Activated CD4-positive, alpha-beta T cell treated with anti-CD3 and anti-CD28 coated beads for 36 hours (primary cell): ENCODE measurements around the gene RAD51B. TPM values are rescaled to one million over a fixed set of nuclear protein-coding genes. Genes with fewer than 3 reads are reported as not detected.
A peak's percentile ranks its signal among the peaks of the same experiment; 100 is the strongest.

Experiments
- ATAC-seq: fragments of 200-7000 bp; cut with Tn5 transposase; one replicate; pipeline ENCODE4 v1.10.0; 2021; ENCODE audit warnings: mild to moderate bottlenecking, moderate library complexity
- CTCF ChIA-PET: fragments of 350-600 bp; sonication (Branson Sonifier 250); formaldehyde crosslinking; loops from one replicate; lab custom pipeline; 2021; ENCODE audit warnings: antibody characterized with exemption; lab: Charles Lee
- POLR2A ChIA-PET: fragments of 350-600 bp; sonication (Branson Sonifier 250); formaldehyde crosslinking; loops from one replicate; lab custom pipeline; 2021; ENCODE audit warnings: antibody characterized with exemption, inconsistent platforms; lab: Charles Lee
- DNase-seq: peaks from one replicate; pipeline ENCODE4 v3.0.0-alpha.2; 2020
- H3K27ac Mint-ChIP-seq: one replicate; pipeline ENCODE4 v1.8.0; 2021; ENCODE audit warnings: mixed read lengths
- H3K27me3 Mint-ChIP-seq: one replicate; pipeline ENCODE4 v1.8.0; 2021; ENCODE audit warnings: mixed read lengths
- H3K36me3 Mint-ChIP-seq: one replicate; pipeline ENCODE4 v1.8.0; 2021; ENCODE audit warnings: low read depth, mixed read lengths
- H3K4me1 Mint-ChIP-seq: one replicate; pipeline ENCODE4 v1.8.0; 2021; ENCODE audit warnings: mixed read lengths
- H3K4me3 Mint-ChIP-seq: one replicate; pipeline ENCODE4 v1.8.0; 2021; ENCODE audit warnings: mild to moderate bottlenecking, moderate library complexity, mixed read lengths
- H3K9me3 Mint-ChIP-seq: one replicate; pipeline ENCODE4 v1.8.0; 2021; ENCODE audit warnings: low read depth, mixed read lengths
- intact Hi-C, 2 experiments: fragments of 100-400 bp; cut with DNase I in 1 of 2; cut with micrococcal nuclease in 1 of 2; formaldehyde crosslinking; loops; one replicate each; pipeline versions ENCODE4 v1.14.2 to v1.15.1; 2022 to 2024; cut with DNase I, micrococcal nuclease
- total RNA-seq, 2 experiments: library from RNA; stranded (reverse); gene quantifications; one replicate each; pipeline ENCODE4 v1.2.3, GENCODE V29; 2021

The RAD51B gene
- total RNA-seq, 2 experiments from 2014 or later = 26.4 to 39.9 TPM

DNA sequence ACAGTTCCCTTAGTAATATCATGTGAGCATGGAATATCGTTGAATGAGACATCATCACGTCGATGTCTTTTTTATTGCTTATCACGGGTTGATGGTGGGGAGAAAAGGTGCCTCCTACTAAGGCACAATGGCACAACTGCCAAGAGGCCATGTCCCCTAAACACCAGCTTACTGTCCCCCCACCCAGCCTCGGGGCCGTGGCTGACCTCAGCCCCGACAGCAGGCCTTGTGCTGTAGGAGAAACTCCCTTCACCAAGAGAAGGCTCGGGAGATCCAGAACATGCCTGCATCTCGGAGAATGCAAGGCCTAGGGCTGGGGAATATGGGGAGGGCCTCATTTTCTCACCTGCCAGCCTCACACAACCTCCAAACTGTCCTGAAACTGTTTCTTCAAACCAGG is 950.5 kb downstream of the RAD51B start:
- Mint-ChIP-seq H3K36me3 (no peaks in the 10 kb centered on the region), H3K27me3 (no peaks in the 10 kb centered on the region), H3K4me3 (no peak overlapping the region), H3K27ac (no peak overlapping the region), H3K4me1 (peaks cover 57% of the 10 kb centered on the region), H3K9me3 (peaks cover 8% of the 10 kb centered on the region)
- intact Hi-C loops = no loop called here
- ChIA-PET POLR2A (no interaction called here), CTCF (interaction anchor here (0.6 to 1.0 kb wide), 2 partner anchors 8 to 19 kb away, joined by 3 read pairs; no protein-coding TSS in a partner anchor)
- ATAC-seq = no peak
- DNase-seq = no peak

- Mint-ChIP-seq H3K9me3 (peaks cover 10% of the 10 kb centered on the region), H3K4me1 (peaks cover 57% of the 10 kb centered on the region), H3K27ac (peak overlapping the region; percentile 84), H3K4me3 (no peak overlapping the region), H3K36me3 (peaks cover 2% of the 10 kb centered on the region), H3K27me3 (no peaks in the 10 kb centered on the region)
- ChIA-PET POLR2A (no interaction called here), CTCF (interaction anchor here (0.6 to 6.2 kb wide), 4 partner anchors 9 to 343 kb away, joined by 3 to 38 read pairs (median 4); no protein-coding TSS in a partner anchor)
- intact Hi-C loops = no loop called here
- DNase-seq = no peak
- peak; percentile 50 for ATAC-seq
These were observed 951.1 kb downstream of the RAD51B start for GRCh38 chr14:68770553-68771286.

GRCh38 chr14:68771631-68772030 is 952.1 kb downstream of the RAD51B start:
- H3K9me3 Mint-ChIP-seq = peaks cover 12% of the 10 kb centered on the region
- ATAC-seq (peak; percentile 46), DNase-seq (peak; percentile 44)
- ChIA-PET POLR2A (interaction anchor here (0.9 kb wide), 1 partner anchor 9 kb away, joined by 3 read pairs; no protein-coding TSS in a partner anchor), CTCF (interaction anchor here (0.7 to 6.2 kb wide), 7 partner anchors 9 to 475 kb away, joined by 3 to 38 read pairs (median 4); no protein-coding TSS in a partner anchor)
- no peaks in the 10 kb centered on the region for H3K27me3 Mint-ChIP-seq
- peak overlapping the region; percentile 84 for H3K27ac Mint-ChIP-seq
- H3K36me3 Mint-ChIP-seq = peaks cover 2% of the 10 kb centered on the region
- no peak overlapping the region for H3K4me3 Mint-ChIP-seq
- H3K4me1 Mint-ChIP-seq = peaks cover 57% of the 10 kb centered on the region
- intact Hi-C loops = no loop called here

- ChIA-PET CTCF (interaction anchor here (0.7 to 6.2 kb wide), 9 partner anchors 8 to 476 kb away, joined by 3 to 38 read pairs (median 3); no protein-coding TSS in a partner anchor), POLR2A (interaction anchor here (0.7 to 1.1 kb wide), 2 partner anchors 18 to 109 kb away, joined by 3 read pairs; no protein-coding TSS in a partner anchor)
- DNase-seq = peak; percentile 4
- H3K27me3 Mint-ChIP-seq = no peaks in the 10 kb centered on the region
- peaks cover 55% of the 10 kb centered on the region for H3K4me1 Mint-ChIP-seq
- no peak for ATAC-seq
- intact Hi-C loops = no loop called here
- peaks cover 2% of the 10 kb centered on the region for H3K36me3 Mint-ChIP-seq
- peak overlapping the region; percentile 38 for H3K27ac Mint-ChIP-seq
- H3K4me3 Mint-ChIP-seq = no peak overlapping the region
- peaks cover 12% of the 10 kb centered on the region for H3K9me3 Mint-ChIP-seq
These were observed 953.3 kb downstream of the RAD51B start for GRCh38 chr14:68772761-68773381.

- Mint-ChIP-seq H3K4me1 (peaks cover 74% of the 10 kb centered on the region), H3K9me3 (peaks cover 12% of the 10 kb centered on the region), H3K36me3 (peaks cover 2% of the 10 kb centered on the region), H3K27ac (no peak overlapping the region), H3K27me3 (no peaks in the 10 kb centered on the region), H3K4me3 (no peak overlapping the region)
- intact Hi-C loops = no loop called here
- POLR2A ChIA-PET = interaction anchor here (0.6 kb wide), 1 partner anchor 9 kb away, joined by 7 read pairs; no protein-coding TSS in a partner anchor
- CTCF ChIA-PET = interaction anchor here (0.5 to 6.2 kb wide), 6 partner anchors 8 to 515 kb away, joined by 3 to 38 read pairs (median 4); no protein-coding TSS in a partner anchor
- no peak for ATAC-seq
- DNase-seq = no peak
These were observed 955.4 kb downstream of the RAD51B start for GRCh38 chr14:68774771-68775613.

- no peak for ATAC-seq
- intact Hi-C loops = no loop called here
- Mint-ChIP-seq H3K36me3 (peaks cover 2% of the 10 kb centered on the region), H3K27me3 (no peaks in the 10 kb centered on the region), H3K27ac (peak overlapping the region; percentile 3), H3K4me1 (peaks cover 74% of the 10 kb centered on the region), H3K9me3 (peaks cover 12% of the 10 kb centered on the region), H3K4me3 (no peak overlapping the region)
- CTCF ChIA-PET = interaction anchor here (0.5 to 6.2 kb wide), 7 partner anchors 13 to 98 kb away, joined by 3 to 38 read pairs (median 3); no protein-coding TSS in a partner anchor
- DNase-seq = no peak
- POLR2A ChIA-PET = no interaction called here
These were observed 956.1 kb downstream of the RAD51B start for GRCh38 chr14:68775614-68776126.

- no peaks in the 10 kb centered on the region for H3K27me3 Mint-ChIP-seq
- POLR2A ChIA-PET = no interaction called here
- peak; percentile 0 for DNase-seq
- intact Hi-C loops = no loop called here
- H3K9me3 Mint-ChIP-seq = peaks cover 12% of the 10 kb centered on the region
- no peak for ATAC-seq
- H3K4me1 Mint-ChIP-seq = peaks cover 75% of the 10 kb centered on the region
- CTCF ChIA-PET = interaction anchor here (1.7 kb wide), 1 partner anchor 12 kb away, joined by 4 read pairs; no protein-coding TSS in a partner anchor
- H3K4me3 Mint-ChIP-seq = no peak overlapping the region
- H3K27ac Mint-ChIP-seq = no peak overlapping the region
- peaks cover 2% of the 10 kb centered on the region for H3K36me3 Mint-ChIP-seq
These were observed 958.1 kb downstream of the RAD51B start for GRCh38 chr14:68777644-68778043.

Other genes with a start within 250 kb of the RAD51B start
- 10 to 100 TPM; 14.9 to 21.4 TPM for gene PIGH, start 219.5 kb upstream of the RAD51B start, total RNA-seq
- gene ARG2, start 199.9 kb upstream of the RAD51B start, total RNA-seq = 10 to 100 TPM; 11.9 TPM
- 10 to 100 TPM; 42.0 to 58.3 TPM for gene VTI1B, start 145.1 kb upstream of the RAD51B start, total RNA-seq
- 10 to 100 TPM; 72.0 to 75.6 TPM for gene RDH11, start 124.0 kb upstream of the RAD51B start, total RNA-seq
- gene RDH12, start 117.9 kb upstream of the RAD51B start, total RNA-seq = not detected
- gene ZFYVE26, start 3.2 kb upstream of the RAD51B start, total RNA-seq = 10 to 100 TPM; 13.0 to 14.2 TPM